ENCODE measurements around the gene NBPF11. TPM values are rescaled to one million over a fixed set of nuclear protein-coding genes. Genes with fewer than 3 reads are reported as not detected.
"Not testable (repeated sequence)": the region's sequence is repeated elsewhere in the genome, so short reads cannot be mapped to it uniquely, and the experiment has no call there.

Gene NBPF11
- total and polyA plus RNA-seq, 5 donors from 2014 or later = 0.92 to 22.6 (median 2.0) TPM

DNA sequence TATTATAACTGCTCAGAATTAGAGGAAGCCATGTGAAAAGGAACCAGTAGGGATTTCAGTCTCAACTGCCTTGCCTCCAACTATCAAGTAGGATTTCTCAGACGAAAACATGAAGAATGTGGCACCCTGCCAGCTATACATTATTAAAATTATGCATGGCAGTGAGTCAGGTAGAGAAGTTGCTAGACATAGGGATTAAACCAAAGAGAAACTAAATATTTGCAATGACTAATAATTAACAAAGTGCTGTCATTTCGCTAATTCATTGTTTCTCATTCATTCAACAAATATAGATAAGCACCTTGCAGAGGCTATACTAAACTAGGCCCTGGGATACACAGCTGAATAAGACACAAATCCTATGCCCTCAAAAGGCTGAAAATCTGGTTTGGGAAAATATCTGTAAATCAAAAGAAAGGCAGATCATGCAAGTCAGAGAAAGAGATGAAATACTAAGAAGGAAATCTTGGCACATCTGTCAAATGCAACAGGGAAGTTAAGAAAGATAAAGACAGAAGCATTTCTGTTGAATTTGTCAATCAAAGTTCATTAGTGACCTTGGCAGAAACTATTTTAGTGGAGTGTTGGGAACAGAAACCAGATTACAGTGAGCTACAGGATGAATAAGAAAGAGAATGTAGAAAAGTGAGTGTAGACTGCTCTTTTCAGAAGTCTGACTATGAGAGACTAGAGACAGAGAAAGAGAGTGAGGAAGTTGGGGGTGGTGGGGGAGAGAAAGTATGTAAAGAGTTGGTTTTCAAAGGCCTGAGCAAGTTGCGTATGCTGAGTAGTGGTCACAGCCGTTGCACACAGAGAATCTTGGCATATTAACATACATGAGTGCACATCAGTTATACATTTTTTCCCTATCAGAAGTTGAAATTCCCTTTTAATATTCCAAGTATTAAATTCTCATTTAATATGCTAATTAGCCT is 14.7 kb upstream of the NBPF11 start:
- no peak overlapping the region for H3K27ac Mint-ChIP-seq

DNA sequence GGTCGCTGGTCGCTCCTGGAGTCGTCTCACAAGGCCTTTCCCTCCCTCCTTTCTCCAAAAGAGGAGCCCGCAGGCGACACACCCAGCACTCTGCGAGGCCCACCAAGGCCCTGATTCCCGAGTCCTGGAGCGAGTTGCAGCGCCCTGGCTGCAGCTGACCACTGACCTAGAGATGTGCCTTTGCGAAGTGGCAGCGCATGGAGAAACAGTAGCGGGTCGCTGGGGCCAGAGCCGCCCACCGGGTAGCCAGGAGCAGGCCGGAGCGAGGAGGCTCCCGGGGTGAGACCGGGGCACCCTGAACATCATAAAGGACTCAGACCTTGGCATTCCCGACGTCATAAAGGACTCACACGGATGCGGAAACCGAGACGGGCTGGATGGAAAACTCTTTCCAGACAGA is 10.3 kb upstream of the NBPF11 start:
- Mint-ChIP-seq H3K27ac (no peak overlapping the region), H3K4me3 (no peak overlapping the region), H3K27me3 (peaks cover 39% of the 10 kb centered on the region), H3K9me3 (no peaks in the 10 kb centered on the region), H3K4me1 (peaks cover 0 to 7% (median 4%) of the 10 kb centered on the region in 4 donors), H3K36me3 (no peaks in the 10 kb centered on the region)
- H3K36me3 ChIP-seq (ENCODE audit: control insufficient read depth, insufficient read depth, low read length) = no peaks in the 10 kb centered on the region
- no peaks in the 10 kb centered on the region for H3K4me1 ChIP-seq (ENCODE audit: control insufficient read depth, insufficient read depth, low read length, poor library complexity, severe bottlenecking)
- no peak overlapping the region for H3K27ac ChIP-seq (ENCODE audit: insufficient read depth, low read length, poor library complexity, severe bottlenecking)
- no peaks in the 10 kb centered on the region for H3K9me3 ChIP-seq (ENCODE audit: control insufficient read depth in 2 of 2, low read length in 2 of 2)
- peaks cover 4% of the 10 kb centered on the region for H3K27me3 ChIP-seq (ENCODE audit: control insufficient read depth, insufficient read depth, low read length)
- DNase-seq (no peak), ATAC-seq (ENCODE audit: low read depth in 2 of 2) (no peak)
- H3K4me3 ChIP-seq (ENCODE audit: low read depth, low read length) = no peak overlapping the region

More for the DNA sequence above, 14.7 kb upstream of the NBPF11 start:
- H3K27ac ChIP-seq (ENCODE audit: insufficient read depth, low read length, poor library complexity, severe bottlenecking) = no peak overlapping the region
- ATAC-seq (ENCODE audit: low read depth in 2 of 2) = no peak
- Mint-ChIP-seq H3K4me3 (no peak overlapping the region), H3K36me3 (no peaks in the 10 kb centered on the region), H3K27me3 (peaks cover 14% of the 10 kb centered on the region), H3K9me3 (no peaks in the 10 kb centered on the region), H3K4me1 (no peaks in the 10 kb centered on the region)
- no peak for DNase-seq
- H3K4me1 ChIP-seq (ENCODE audit: control insufficient read depth, insufficient read depth, low read length, poor library complexity, severe bottlenecking) = no peaks in the 10 kb centered on the region
- peaks cover 2% of the 10 kb centered on the region for H3K27me3 ChIP-seq (ENCODE audit: control insufficient read depth, insufficient read depth, low read length)
- H3K9me3 ChIP-seq (ENCODE audit: control insufficient read depth in 2 of 2, low read length in 2 of 2) = no peaks in the 10 kb centered on the region
- H3K4me3 ChIP-seq (ENCODE audit: low read depth, low read length) = no peak overlapping the region
- no peaks in the 10 kb centered on the region for H3K36me3 ChIP-seq (ENCODE audit: control insufficient read depth, insufficient read depth, low read length)

DNA sequence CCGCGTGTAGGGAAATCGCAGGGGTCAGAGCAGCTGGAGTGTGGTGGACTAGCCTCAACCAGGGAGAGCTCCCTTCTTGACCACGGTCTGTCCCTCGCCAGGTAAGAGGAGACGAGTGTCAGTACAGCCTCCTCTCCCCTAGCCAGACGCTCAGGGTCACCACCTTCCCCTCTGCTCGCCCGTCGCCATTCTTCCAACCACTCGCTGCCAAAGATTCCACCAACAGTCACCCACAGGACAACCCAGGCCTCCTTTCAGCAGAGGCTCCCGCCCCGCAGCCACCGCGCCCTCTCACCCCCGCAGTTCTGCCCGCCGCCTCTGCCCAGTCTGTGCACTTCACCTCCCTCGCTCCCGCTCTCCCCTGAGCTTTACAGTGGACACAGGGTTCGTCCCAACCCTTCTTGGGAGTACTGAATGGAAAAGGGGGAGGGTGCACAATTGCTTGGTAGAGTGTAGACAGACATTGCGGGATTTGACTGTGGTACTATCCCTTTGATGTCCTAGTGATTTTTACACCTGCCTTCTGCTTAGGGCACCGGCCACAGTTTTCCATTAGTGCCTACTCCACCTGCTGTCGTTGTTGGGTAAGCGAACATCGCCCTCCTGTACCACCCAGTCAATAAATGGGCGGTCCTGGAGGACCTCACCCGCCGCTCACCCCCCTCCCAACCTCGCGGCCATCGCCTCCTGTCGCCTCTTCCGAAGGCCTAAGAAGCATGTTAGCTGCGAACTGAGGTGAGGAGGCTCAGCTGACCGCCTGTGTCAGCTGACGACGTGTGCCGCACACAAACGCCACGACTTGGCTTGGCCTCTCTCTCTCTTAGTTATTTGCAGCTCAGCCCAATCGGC is 9.2 kb upstream of the NBPF11 start:
- no peak for ATAC-seq (ENCODE audit: low read depth in 2 of 2)
- no peaks in the 10 kb centered on the region for H3K36me3 Mint-ChIP-seq
- peak overlapping the region in 1 of 3 donors; percentile 69 for H3K27ac Mint-ChIP-seq

GRCh38 chr1:148160343-148161052 is 8.4 kb upstream of the NBPF11 start:
- Histone ChIP-seq H3K4me3 (ENCODE audit: low read depth, low read length) (no peak overlapping the region), H3K27ac (ENCODE audit: insufficient read depth, low read length, poor library complexity, severe bottlenecking) (no peak overlapping the region), H3K4me1 (ENCODE audit: control insufficient read depth, insufficient read depth, low read length, poor library complexity, severe bottlenecking) (no peaks in the 10 kb centered on the region), H3K36me3 (ENCODE audit: control insufficient read depth, insufficient read depth, low read length) (no peaks in the 10 kb centered on the region), H3K27me3 (ENCODE audit: control insufficient read depth, insufficient read depth, low read length) (peaks cover 4% of the 10 kb centered on the region), H3K9me3 (ENCODE audit: control insufficient read depth in 2 of 2, low read length in 2 of 2) (no peaks in the 10 kb centered on the region)
- ATAC-seq (ENCODE audit: low read depth in 2 of 2) (no peak), DNase-seq (no peak)
- peaks cover 38% of the 10 kb centered on the region for H3K27me3 Mint-ChIP-seq
- no peak overlapping the region for H3K4me3 Mint-ChIP-seq
- peaks cover 0 to 14% (median 4%) of the 10 kb centered on the region in 4 donors for H3K4me1 Mint-ChIP-seq
- no peak overlapping the region for H3K27ac Mint-ChIP-seq
- no peaks in the 10 kb centered on the region for H3K36me3 Mint-ChIP-seq
- peaks cover 0 to 2% (median 0%) of the 10 kb centered on the region in 7 donors for H3K9me3 Mint-ChIP-seq

More for the DNA sequence above, 9.2 kb upstream of the NBPF11 start:
- no peak for DNase-seq
- no peaks in the 10 kb centered on the region for H3K9me3 Mint-ChIP-seq
- Histone ChIP-seq H3K27me3 (ENCODE audit: control insufficient read depth, insufficient read depth, low read length) (peaks cover 4% of the 10 kb centered on the region), H3K9me3 (ENCODE audit: control insufficient read depth in 2 of 2, low read length in 2 of 2) (no peaks in the 10 kb centered on the region), H3K4me1 (ENCODE audit: control insufficient read depth, insufficient read depth, low read length, poor library complexity, severe bottlenecking) (no peaks in the 10 kb centered on the region), H3K4me3 (ENCODE audit: low read depth, low read length) (no peak overlapping the region), H3K36me3 (ENCODE audit: control insufficient read depth, insufficient read depth, low read length) (no peaks in the 10 kb centered on the region), H3K27ac (ENCODE audit: insufficient read depth, low read length, poor library complexity, severe bottlenecking) (no peak overlapping the region)
- H3K4me3 Mint-ChIP-seq = no peak overlapping the region
- peaks cover 0 to 8% (median 4%) of the 10 kb centered on the region in 4 donors for H3K4me1 Mint-ChIP-seq
- peaks cover 37% of the 10 kb centered on the region for H3K27me3 Mint-ChIP-seq

DNA sequence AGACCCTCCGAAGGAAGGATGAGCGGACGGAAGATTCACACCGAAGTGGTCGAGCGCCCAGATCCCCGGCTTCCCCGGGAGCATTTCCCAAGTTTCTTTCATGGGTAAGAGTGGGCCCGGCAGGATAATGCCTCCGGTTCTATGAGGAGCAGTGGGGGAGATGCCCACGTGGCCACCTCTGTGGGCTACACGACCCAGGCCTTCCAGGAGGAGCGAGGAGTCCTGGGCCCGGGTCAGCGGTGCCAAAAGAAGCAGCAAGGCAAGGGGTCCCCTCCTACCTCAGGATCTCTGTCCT is 7.9 kb upstream of the NBPF11 start:
- H3K27me3 ChIP-seq (ENCODE audit: control insufficient read depth, insufficient read depth, low read length) = peaks cover 2% of the 10 kb centered on the region
- no peak overlapping the region for H3K27ac Mint-ChIP-seq
- no peak overlapping the region for H3K4me3 ChIP-seq (ENCODE audit: low read depth, low read length)
- peaks cover 0 to 2% (median 0%) of the 10 kb centered on the region in 7 donors for H3K9me3 Mint-ChIP-seq
- H3K36me3 Mint-ChIP-seq = no peaks in the 10 kb centered on the region
- peaks cover 38% of the 10 kb centered on the region for H3K27me3 Mint-ChIP-seq
- H3K4me1 Mint-ChIP-seq = peaks cover 0 to 16% (median 4%) of the 10 kb centered on the region in 4 donors
- no peaks in the 10 kb centered on the region for H3K9me3 ChIP-seq (ENCODE audit: control insufficient read depth in 2 of 2, low read length in 2 of 2)
- DNase-seq (no peak), ATAC-seq (ENCODE audit: low read depth in 2 of 2) (no peak)
- no peaks in the 10 kb centered on the region for H3K36me3 ChIP-seq (ENCODE audit: control insufficient read depth, insufficient read depth, low read length)
- H3K4me1 ChIP-seq (ENCODE audit: control insufficient read depth, insufficient read depth, low read length, poor library complexity, severe bottlenecking) = no peaks in the 10 kb centered on the region
- no peak overlapping the region for H3K4me3 Mint-ChIP-seq
- H3K27ac ChIP-seq (ENCODE audit: insufficient read depth, low read length, poor library complexity, severe bottlenecking) = no peak overlapping the region

DNA sequence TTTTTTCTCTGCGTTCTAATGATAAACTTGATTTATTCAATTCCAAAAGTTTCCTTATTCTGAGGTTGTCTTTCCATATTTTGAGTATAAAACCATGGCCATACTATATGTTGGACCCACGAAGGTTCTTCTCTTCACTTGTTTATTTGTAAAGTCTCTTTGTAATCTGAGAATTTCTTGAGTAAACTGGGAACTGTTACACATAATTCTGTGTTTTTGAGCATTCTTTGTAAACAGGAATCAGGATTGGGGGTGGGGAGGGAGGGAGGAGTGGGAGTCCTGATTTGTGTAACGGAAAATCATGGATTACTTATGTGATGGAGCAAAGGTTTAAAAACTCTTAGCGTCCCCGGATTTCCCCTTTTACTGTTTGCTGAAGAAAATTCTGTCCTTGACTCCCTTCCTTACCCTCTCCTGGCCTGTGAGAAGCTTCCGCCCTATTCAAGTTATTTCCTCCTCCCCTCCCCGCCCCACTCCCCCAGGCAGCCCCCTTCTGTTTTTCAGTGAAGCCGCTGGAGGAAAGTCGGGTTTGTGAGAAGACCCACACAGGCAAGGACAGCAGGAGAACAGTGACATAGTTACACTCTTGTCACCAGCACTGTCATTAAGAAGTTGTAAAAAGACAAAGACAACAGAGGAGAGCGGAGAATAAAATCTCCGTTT is 6.4 kb upstream of the NBPF11 start:
- no peak overlapping the region for H3K27ac Mint-ChIP-seq
- H3K27me3 Mint-ChIP-seq = peaks cover 35% of the 10 kb centered on the region
- H3K4me1 Mint-ChIP-seq = peaks cover 0 to 16% (median 4%) of the 10 kb centered on the region in 4 donors
- peaks cover 0 to 2% (median 0%) of the 10 kb centered on the region in 7 donors for H3K9me3 Mint-ChIP-seq
- H3K36me3 ChIP-seq (ENCODE audit: control insufficient read depth, insufficient read depth, low read length) = no peaks in the 10 kb centered on the region
- H3K4me3 Mint-ChIP-seq = peak overlapping the region in 2 of 4 donors; percentile 8 to 41
- no peaks in the 10 kb centered on the region for H3K4me1 ChIP-seq (ENCODE audit: control insufficient read depth, insufficient read depth, low read length, poor library complexity, severe bottlenecking)
- ATAC-seq (ENCODE audit: low read depth in 2 of 2) (no peak), DNase-seq (no peak)
- H3K36me3 Mint-ChIP-seq = no peaks in the 10 kb centered on the region
- H3K27ac ChIP-seq (ENCODE audit: insufficient read depth, low read length, poor library complexity, severe bottlenecking) = no peak overlapping the region
- peaks cover 2% of the 10 kb centered on the region for H3K27me3 ChIP-seq (ENCODE audit: control insufficient read depth, insufficient read depth, low read length)
- H3K9me3 ChIP-seq (ENCODE audit: control insufficient read depth in 2 of 2, low read length in 2 of 2) = no peaks in the 10 kb centered on the region
- H3K4me3 ChIP-seq (ENCODE audit: low read depth, low read length) = no peak overlapping the region

- DNase-seq; ATAC-seq (ENCODE audit: low read depth in 2 of 2); H3K9me3 ChIP-seq (ENCODE audit: control insufficient read depth in 2 of 2, low read length in 2 of 2); H3K9me3 Mint-ChIP-seq; H3K4me3 ChIP-seq (ENCODE audit: low read depth, low read length); H3K27me3 ChIP-seq (ENCODE audit: control insufficient read depth, insufficient read depth, low read length); H3K27ac Mint-ChIP-seq; H3K4me1 ChIP-seq (ENCODE audit: control insufficient read depth, insufficient read depth, low read length, poor library complexity, severe bottlenecking); H3K27ac ChIP-seq (ENCODE audit: insufficient read depth, low read length, poor library complexity, severe bottlenecking); H3K36me3 ChIP-seq (ENCODE audit: control insufficient read depth, insufficient read depth, low read length); H3K36me3 Mint-ChIP-seq: not testable (repeated sequence)
- Mint-ChIP-seq H3K4me3 (peak overlapping the region in 1 of 4 donors; percentile 41), H3K4me1 (peaks cover 0 to 18% (median 4%) of the 10 kb centered on the region in 4 donors), H3K27me3 (peaks cover 35% of the 10 kb centered on the region)
These were observed 5.7 kb upstream of the NBPF11 start for GRCh38 chr1:148157803-148158202.
